HepG2 (cell line): ENCODE data around the gene SLC38A4. TPM values are rescaled to one million over a fixed set of nuclear protein-coding genes. Genes with fewer than 3 reads are reported as not detected.

Source experiments
- EP300 ChIP-seq, 3 experiments: sonication (generic) in 1 of 3; formaldehyde crosslinking in 1 of 3; IDR thresholded peaks; 2 replicates each; pipeline versions ENCODE4 v1.5.1 to v1.6.1; 2011 to 2020; ENCODE audit warnings: low read depth in 2 of 3, low read length in 2 of 3, borderline replicate concordance in 1 of 3, improper control_type of control experiment in 1 of 3, mild to moderate bottlenecking in 1 of 3, missing genetic modification reagents in 1 of 3, moderate library complexity in 1 of 3
- GMEB2 ChIP-seq: IDR thresholded peaks from 2 replicates; pipeline ENCODE4 v1.6.1; 2016; ENCODE audit warnings: missing biosample characterization, missing genetic modification reagents, low read depth
- GZF1 ChIP-seq: sonication (generic); formaldehyde crosslinking; IDR thresholded peaks from 2 replicates; pipeline ENCODE4 v1.5.1; 2020; ENCODE audit warnings: mild to moderate bottlenecking, missing genetic modification reagents
- HNF4G ChIP-seq, 2 experiments: sonication (generic) in 1 of 2; formaldehyde crosslinking in 1 of 2; IDR thresholded peaks; 2 replicates each; pipeline versions ENCODE4 v1.4.0 to v1.6.1; 2011 to 2020; ENCODE audit warnings: borderline replicate concordance in 2 of 2, low read depth in 2 of 2, mild to moderate bottlenecking in 2 of 2, low read length in 1 of 2, missing genetic modification reagents in 1 of 2, moderate library complexity in 1 of 2
- JARID2 ChIP-seq: sonication (generic); formaldehyde crosslinking; IDR thresholded peaks from 2 replicates; pipeline ENCODE4 v1.8.1; 2023; ENCODE audit warnings: missing genetic modification reagents, inconsistent platforms; ENCODE audit not compliant: insufficient replicate concordance
- KLF12 ChIP-seq: sonication (generic); formaldehyde crosslinking; IDR thresholded peaks from 2 replicates; pipeline ENCODE4 v1.4.0; 2020; ENCODE audit warnings: missing genetic modification reagents, borderline replicate concordance
- LBX2 ChIP-seq: sonication (generic); formaldehyde crosslinking; IDR thresholded peaks from 2 replicates; pipeline ENCODE4 v1.5.0; 2020; ENCODE audit warnings: missing genetic modification reagents, mild to moderate bottlenecking, borderline replicate concordance
- MEIS2 ChIP-seq: sonication (generic); formaldehyde crosslinking; IDR thresholded peaks from 2 replicates; pipeline ENCODE4 v1.9.0; 2021; ENCODE audit warnings: mild to moderate bottlenecking, missing genetic modification reagents
- PAF1 ChIP-seq: IDR thresholded peaks from 2 replicates; pipeline ENCODE4 v1.6.1; 2016; ENCODE audit warnings: missing genetic modification reagents, missing compliant biosample characterization
- RFXAP ChIP-seq: sonication (generic); formaldehyde crosslinking; IDR thresholded peaks from 2 replicates; pipeline ENCODE4 v1.4.0; 2020; ENCODE audit warnings: missing genetic modification reagents, borderline replicate concordance
- TCF7 ChIP-seq: sonication (generic); IDR thresholded peaks from 2 replicates; pipeline ENCODE4 v1.6.1; 2016; ENCODE audit warnings: antibody characterized with exemption, low read depth
- TIGD3 ChIP-seq: sonication (generic); formaldehyde crosslinking; IDR thresholded peaks from 2 replicates; pipeline ENCODE4 v1.5.1; 2020; ENCODE audit warnings: mild to moderate bottlenecking, missing genetic modification reagents, borderline replicate concordance
- ZBTB37 ChIP-seq: sonication (generic); formaldehyde crosslinking; IDR thresholded peaks from 2 replicates; pipeline ENCODE4 v1.4.0; 2020; ENCODE audit warnings: mild to moderate bottlenecking, missing genetic modification reagents
- ZBTB4 ChIP-seq: sonication (generic); formaldehyde crosslinking; IDR thresholded peaks from 2 replicates; pipeline ENCODE4 v1.4.0; 2020; ENCODE audit warnings: missing genetic modification reagents, mild to moderate bottlenecking, borderline replicate concordance
- ZBTB7A ChIP-seq: sonication (generic); formaldehyde crosslinking; IDR thresholded peaks from 2 replicates; pipeline ENCODE4 v1.8.0; 2022; ENCODE audit warnings: mild to moderate bottlenecking, missing genetic modification reagents
- ZIK1 ChIP-seq: sonication (generic); formaldehyde crosslinking; IDR thresholded peaks from 2 replicates; pipeline ENCODE4 v1.5.0; 2020; ENCODE audit warnings: mild to moderate bottlenecking, low read depth, missing genetic modification reagents, borderline replicate concordance
- ZNF10 ChIP-seq: sonication (generic); formaldehyde crosslinking; IDR thresholded peaks from 2 replicates; pipeline ENCODE4 v1.4.0; 2020; ENCODE audit warnings: mild to moderate bottlenecking, low read depth, missing genetic modification reagents, borderline replicate concordance
- ZNF556 ChIP-seq: sonication (generic); formaldehyde crosslinking; IDR thresholded peaks from 2 replicates; pipeline ENCODE4 v1.4.0; 2020; ENCODE audit warnings: mild to moderate bottlenecking, missing genetic modification reagents, borderline replicate concordance
- ZNF570 ChIP-seq: sonication (generic); formaldehyde crosslinking; IDR thresholded peaks from 2 replicates; pipeline ENCODE4 v1.4.0; 2020; ENCODE audit warnings: mild to moderate bottlenecking, missing genetic modification reagents, borderline replicate concordance
- ZNF670 ChIP-seq: sonication (generic); formaldehyde crosslinking; IDR thresholded peaks from 2 replicates; pipeline ENCODE4 v1.8.0; 2022; ENCODE audit warnings: mild to moderate bottlenecking, missing genetic modification reagents, borderline replicate concordance
- ZNF775 ChIP-seq: sonication (generic); formaldehyde crosslinking; IDR thresholded peaks from 2 replicates; pipeline ENCODE4 v1.4.0; 2020; ENCODE audit warnings: missing genetic modification reagents, mild to moderate bottlenecking, moderate library complexity, borderline replicate concordance
- polyA plus RNA-seq, 8 experiments: library from polyadenylated mRNA; depleted of rRNA in 3 of 8; stranded (reverse) in 7 of 8; unstranded in 1 of 8; fragments of >200 nt; fragmentation: Illumina TruSeq in 4 of 8; extraction: Trizol in 4 of 8; gene quantifications; 2 replicates each; pipeline versions ENCODE4 v1.2.1 to v1.2.3, GENCODE V29; 2011 to 2016; ENCODE audit warnings: low read depth in 4 of 8, missing spikeins in 1 of 8, mixed read lengths in 1 of 8; ENCODE audit not compliant: insufficient read depth in 1 of 8
- total RNA-seq, 5 experiments: library from RNA; depleted of rRNA; stranded (reverse); fragments of >200 nt; fragmentation: Illumina TruSeq; extraction: Trizol; gene quantifications; 2 replicates each; pipeline ENCODE4 v1.2.3, GENCODE V29; 2016; ENCODE audit warnings: low read depth in 1 of 5

Gene SLC38A4
- total and polyA plus RNA-seq, 2 of the 13 experiments (the other 11 are each of a cell fraction or from before 2014, with no cell fraction given) = 3.5 to 5.2 TPM

DNA sequence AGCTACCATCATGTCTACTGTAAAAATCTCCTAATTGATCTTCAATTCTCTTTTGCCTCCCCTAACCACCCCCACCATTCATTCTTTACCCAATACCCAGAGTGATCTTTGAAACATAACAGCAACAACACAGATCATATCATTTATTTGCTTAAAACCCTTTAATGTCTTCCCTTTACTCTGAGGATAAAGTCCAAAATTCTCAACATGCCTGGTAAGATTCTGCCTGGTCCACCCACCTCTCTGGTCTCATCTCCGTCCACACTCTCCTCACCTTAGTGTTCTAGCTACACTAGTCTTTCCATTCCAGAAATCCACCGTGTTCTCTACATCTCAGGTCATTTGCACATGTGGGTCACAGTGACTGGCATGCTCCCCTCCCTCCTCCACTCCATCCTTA, 27.7 kb downstream of the SLC38A4 start (continued):
- TF ChIP-seq JARID2 (no peak), PAF1 (CRISPR knock-in tag) (no peak), ZNF556 (CRISPR knock-in tag) (no peak), ZNF775 (CRISPR knock-in tag) (no peak), TCF7 (peak; percentile 69), RFXAP (CRISPR knock-in tag) (no peak), ZNF670 (CRISPR knock-in tag) (no peak), ZBTB4 (CRISPR knock-in tag) (no peak), ZNF570 (CRISPR knock-in tag) (no peak), ZNF10 (CRISPR knock-in tag) (no peak), GZF1 (no peak), ZBTB37 (CRISPR knock-in tag) (no peak), MEIS2 (CRISPR knock-in tag) (no peak), GMEB2 (no peak), ZBTB7A (CRISPR knock-in tag) (no peak), HNF4G (IDR thresholded peaks at IDR 0.05; ENCODE audit: borderline replicate concordance, low read depth, low read length) (peak; percentile 55; the same call in 1 of the 2 replicates), HNF4G (CRISPR knock-in tag; IDR thresholded peaks at IDR 0.05; ENCODE audit: borderline replicate concordance, low read depth) (peak; percentile 42; the same call in 1 of the 2 replicates), TIGD3 (CRISPR knock-in tag) (no peak), LBX2 (no peak), ZIK1 (CRISPR knock-in tag) (no peak), KLF12 (CRISPR knock-in tag) (no peak), EP300 (IDR thresholded peaks at IDR 0.05; ENCODE audit: low read depth in 2 of 2, low read length in 2 of 2) (peak in 1 of 2 experiments; percentile 88; a peak in 2 of 4 replicates), EP300 (CRISPR knock-in tag; IDR thresholded peaks at IDR 0.05; ENCODE audit: borderline replicate concordance) (peak; percentile 47; the same call in 1 of the 2 replicates)
